HEK293 (cell line): Measurements from ENCODE around the gene ADCY4.

ENCODE experiments used
- CTCF ChIA-PET: fragments of 350-600 bp; formaldehyde crosslinking; extraction: SDS; loops from one replicate; lab custom pipeline; 2021; ENCODE audit warnings: antibody characterized with exemption; lab: Yijun Ruan, JAX
- POLR2A ChIA-PET: fragments of 300-600 bp; formaldehyde crosslinking; extraction: SDS; loops from one replicate; lab custom pipeline; 2020; ENCODE audit warnings: antibody characterized with exemption, inconsistent platforms; lab: Yijun Ruan, JAX
- H3K27ac ChIP-seq: fragments of 200-500 bp; sonication (Bioruptor generic); 2 replicates; pipeline ENCODE4 v1.5.1; 2014; ENCODE audit warnings: low read depth, low read length, control low read depth, inconsistent platforms; ENCODE audit errors: extremely low read depth
- H3K36me3 ChIP-seq, 2 experiments: fragments of 200-500 bp in 1 of 2; sonication (Bioruptor generic) in 1 of 2; 1 replicate in 1 of 2; 2 replicates in 1 of 2; pipeline ENCODE4 v1.5.1; 2014 to 2017; ENCODE audit warnings: inconsistent platforms in 2 of 2, low read length in 2 of 2; ENCODE audit not compliant: control insufficient read depth in 2 of 2, insufficient read depth in 1 of 2
- H3K4me1 ChIP-seq: fragments of 200-500 bp; sonication (Bioruptor generic); 2 replicates; pipeline ENCODE4 v1.5.1; 2014; ENCODE audit warnings: mild to moderate bottlenecking, low read length, inconsistent platforms; ENCODE audit not compliant: control insufficient read depth, insufficient read depth
- H3K4me3 ChIP-seq: 2 replicates; pipeline ENCODE4 v1.5.1; 2011; ENCODE audit warnings: low read depth, mild to moderate bottlenecking, control low read depth, low read length, moderate library complexity
- H3K9me3 ChIP-seq: fragments of 200-500 bp; sonication (Bioruptor generic); 2 replicates; pipeline ENCODE4 v1.5.1; 2014; ENCODE audit warnings: low read depth, low read length, inconsistent platforms; ENCODE audit not compliant: control insufficient read depth, insufficient read depth
- HOXC10 ChIP-seq: sonication (generic); formaldehyde crosslinking; IDR thresholded peaks from 2 replicates; pipeline ENCODE4 v1.8.1; 2023; ENCODE audit warnings: mild to moderate bottlenecking, missing genetic modification reagents
- MZF1 ChIP-seq: fragments of 450-650 bp; formaldehyde crosslinking; IDR thresholded peaks from 2 replicates; pipeline ENCODE4 v1.5.1; 2017; ENCODE audit warnings: missing biosample characterization, missing genetic modification characterization, borderline replicate concordance
- PRDM10 ChIP-seq: fragments of 450-650 bp; formaldehyde crosslinking; IDR thresholded peaks from 2 replicates; pipeline ENCODE4 v1.5.1; 2016; ENCODE audit warnings: missing biosample characterization, missing genetic modification characterization
- RBAK ChIP-seq: fragments of 450-650 bp; formaldehyde crosslinking; IDR thresholded peaks from 2 replicates; pipeline ENCODE4 v1.5.1; 2016; ENCODE audit warnings: missing biosample characterization, missing genetic modification characterization
- ZBTB1 ChIP-seq: fragments of 450-650 bp; formaldehyde crosslinking; IDR thresholded peaks from 2 replicates; pipeline ENCODE4 v1.5.1; 2016; ENCODE audit warnings: missing biosample characterization, missing genetic modification characterization
- ZFP41 ChIP-seq: fragments of 450-650 bp; formaldehyde crosslinking; IDR thresholded peaks from 2 replicates; pipeline ENCODE4 v1.5.1; 2016; ENCODE audit warnings: missing biosample characterization, missing genetic modification characterization, borderline replicate concordance
- ZNF114 ChIP-seq: fragments of 450-650 bp; formaldehyde crosslinking; IDR thresholded peaks from 2 replicates; pipeline ENCODE4 v1.5.0; 2017; ENCODE audit warnings: missing biosample characterization, missing genetic modification characterization
- ZNF138 ChIP-seq: fragments of 450-650 bp; formaldehyde crosslinking; IDR thresholded peaks from 2 replicates; pipeline ENCODE4 v1.5.1; 2016; ENCODE audit warnings: missing biosample characterization, missing genetic modification characterization, borderline replicate concordance
- ZNF148 ChIP-seq: fragments of 450-650 bp; formaldehyde crosslinking; IDR thresholded peaks from 2 replicates; pipeline ENCODE4 v1.5.0; 2017; ENCODE audit warnings: missing biosample characterization, missing genetic modification characterization, borderline replicate concordance
- ZNF239 ChIP-seq: fragments of 450-650 bp; formaldehyde crosslinking; IDR thresholded peaks from 2 replicates; pipeline ENCODE4 v1.5.1; 2016; ENCODE audit warnings: missing biosample characterization, missing genetic modification characterization
- ZNF302 ChIP-seq: fragments of 450-650 bp; formaldehyde crosslinking; IDR thresholded peaks from 2 replicates; pipeline ENCODE4 v1.5.1; 2016; ENCODE audit warnings: missing biosample characterization, missing genetic modification characterization, low read depth
- ZNF311 ChIP-seq: fragments of 450-650 bp; formaldehyde crosslinking; IDR thresholded peaks from 2 replicates; pipeline ENCODE4 v1.5.1; 2017; ENCODE audit warnings: missing biosample characterization, missing genetic modification characterization, borderline replicate concordance
- ZNF404 ChIP-seq: fragments of 450-650 bp; formaldehyde crosslinking; IDR thresholded peaks from 2 replicates; pipeline ENCODE4 v1.5.1; 2017; ENCODE audit warnings: missing biosample characterization, missing genetic modification characterization
- ZNF777 ChIP-seq: fragments of 450-650 bp; formaldehyde crosslinking; IDR thresholded peaks from 2 replicates; pipeline ENCODE4 v1.5.1; 2017; ENCODE audit warnings: missing biosample characterization, missing genetic modification characterization, borderline replicate concordance
- ZSCAN23 ChIP-seq: fragments of 450-650 bp; formaldehyde crosslinking; IDR thresholded peaks from 2 replicates; pipeline ENCODE4 v1.5.1; 2016; ENCODE audit warnings: missing biosample characterization, missing genetic modification characterization
- TF ChIP-seq, protein P1 (sequence below): fragments of 450-650 bp; formaldehyde crosslinking; IDR thresholded peaks from 2 replicates; pipeline ENCODE4 v1.5.1; 2017; ENCODE audit warnings: missing biosample characterization, missing genetic modification characterization
- TF ChIP-seq, protein P2 (sequence below): fragments of 450-650 bp; formaldehyde crosslinking; IDR thresholded peaks from 2 replicates; pipeline ENCODE4 v1.5.1; 2016; ENCODE audit warnings: missing biosample characterization, missing genetic modification characterization

ADCY4 gene

GRCh38 chr14:24363401-24363800 is 28.5 kb upstream of the ADCY4 start (continued):
- TF ChIP-seq, protein P1, sequence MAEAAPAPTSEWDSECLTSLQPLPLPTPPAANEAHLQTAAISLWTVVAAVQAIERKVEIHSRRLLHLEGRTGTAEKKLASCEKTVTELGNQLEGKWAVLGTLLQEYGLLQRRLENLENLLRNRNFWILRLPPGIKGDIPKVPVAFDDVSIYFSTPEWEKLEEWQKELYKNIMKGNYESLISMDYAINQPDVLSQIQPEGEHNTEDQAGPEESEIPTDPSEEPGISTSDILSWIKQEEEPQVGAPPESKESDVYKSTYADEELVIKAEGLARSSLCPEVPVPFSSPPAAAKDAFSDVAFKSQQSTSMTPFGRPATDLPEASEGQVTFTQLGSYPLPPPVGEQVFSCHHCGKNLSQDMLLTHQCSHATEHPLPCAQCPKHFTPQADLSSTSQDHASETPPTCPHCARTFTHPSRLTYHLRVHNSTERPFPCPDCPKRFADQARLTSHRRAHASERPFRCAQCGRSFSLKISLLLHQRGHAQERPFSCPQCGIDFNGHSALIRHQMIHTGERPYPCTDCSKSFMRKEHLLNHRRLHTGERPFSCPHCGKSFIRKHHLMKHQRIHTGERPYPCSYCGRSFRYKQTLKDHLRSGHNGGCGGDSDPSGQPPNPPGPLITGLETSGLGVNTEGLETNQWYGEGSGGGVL (tag by site-specific recombination): no peak
- TF ChIP-seq ZNF114 (tag by site-specific recombination) (no peak), RBAK (tag by site-specific recombination) (no peak)

DNA sequence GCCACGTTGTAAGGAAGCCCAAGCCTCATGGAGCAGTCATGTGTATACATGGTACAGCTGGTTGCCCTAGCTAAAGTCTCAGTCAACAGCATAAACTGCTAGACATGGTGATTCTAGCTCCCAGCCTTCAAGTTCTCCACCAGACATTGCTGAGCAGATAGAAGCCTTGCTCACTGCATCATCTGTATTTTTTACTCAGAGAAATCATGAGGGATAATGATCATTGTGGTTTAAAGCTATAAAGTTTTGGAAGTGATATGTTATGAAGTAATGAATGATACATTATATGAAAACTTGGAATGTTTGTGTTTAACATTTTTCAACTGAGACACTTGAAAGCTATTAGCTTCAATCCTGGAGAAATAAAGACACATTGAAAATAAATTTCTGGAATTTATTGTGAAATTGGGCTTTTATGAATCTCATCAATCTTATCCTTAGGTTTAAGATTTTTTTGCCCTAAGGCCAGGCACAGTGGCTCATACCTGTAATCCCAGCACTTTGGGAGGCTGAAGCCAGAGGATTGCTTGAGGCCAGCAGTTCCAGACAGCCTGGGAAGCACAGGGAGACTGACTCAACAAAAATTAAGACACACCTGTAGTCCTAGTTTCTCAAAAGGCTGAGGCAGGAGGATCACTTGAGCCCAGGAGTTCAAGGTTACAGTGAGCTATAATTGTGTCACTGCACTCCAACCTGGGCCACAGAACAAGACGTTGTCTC is 27.5 kb upstream of the ADCY4 start:
- ChIA-PET CTCF (interaction anchor here (0.6 to 3.4 kb wide), 10 partner anchors 11 to 74 kb away, joined by 3 to 41 read pairs (median 4); partner anchors contain the start of genes CBLN3, CIDEB and KHNYN), POLR2A (interaction anchor here (1.3 kb wide), 2 partner anchors 68 to 70 kb away, joined by 3 to 4 read pairs; partner anchors contain the start of gene KHNYN)
- no peak overlapping the region for H3K4me3 ChIP-seq
- peaks cover 9% of the 10 kb centered on the region for H3K4me1 ChIP-seq
- no peaks in the 10 kb centered on the region for H3K9me3 ChIP-seq
- TF ChIP-seq ZNF302 (tag by site-specific recombination) (no peak), MZF1 (tag by site-specific recombination) (no peak), ZNF404 (no peak), ZBTB1 (tag by site-specific recombination) (no peak), ZNF777 (no peak), ZNF148 (tag by site-specific recombination) (no peak), ZSCAN23 (tag by site-specific recombination) (no peak), PRDM10 (tag by site-specific recombination) (no peak), HOXC10 (CRISPR knock-in tag) (no peak), ZNF239 (tag by site-specific recombination) (no peak), ZNF311 (tag by site-specific recombination) (no peak), ZFP41 (tag by site-specific recombination) (no peak), ZNF138 (tag by site-specific recombination) (no peak)
- TF ChIP-seq, protein P2, sequence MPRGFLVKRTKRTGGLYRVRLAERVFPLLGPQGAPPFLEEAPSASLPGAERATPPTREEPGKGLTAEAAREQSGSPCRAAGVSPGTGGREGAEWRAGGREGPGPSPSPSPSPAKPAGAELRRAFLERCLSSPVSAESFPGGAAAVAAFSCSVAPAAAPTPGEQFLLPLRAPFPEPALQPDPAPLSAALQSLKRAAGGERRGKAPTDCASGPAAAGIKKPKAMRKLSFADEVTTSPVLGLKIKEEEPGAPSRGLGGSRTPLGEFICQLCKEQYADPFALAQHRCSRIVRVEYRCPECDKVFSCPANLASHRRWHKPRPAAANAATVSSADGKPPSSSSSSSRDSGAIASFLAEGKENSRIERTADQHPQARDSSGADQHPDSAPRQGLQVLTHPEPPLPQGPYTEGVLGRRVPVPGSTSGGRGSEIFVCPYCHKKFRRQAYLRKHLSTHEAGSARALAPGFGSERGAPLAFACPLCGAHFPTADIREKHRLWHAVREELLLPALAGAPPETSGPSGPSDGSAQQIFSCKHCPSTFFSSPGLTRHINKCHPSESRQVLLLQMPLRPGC (tag by site-specific recombination): no peak
- no peak overlapping the region for H3K27ac ChIP-seq
- H3K36me3 ChIP-seq: no peaks in the 10 kb centered on the region
